ENCODE measurements around the gene MAN1C1. TPM values are rescaled to one million over a fixed set of nuclear protein-coding genes. Genes with fewer than 3 reads are reported as not detected.

The MAN1C1 gene
- total RNA-seq, 1 experiment from 2014 or later, result 1.5 TPM

- TF ChIP-seq POLR2AphosphoS5 (IDR thresholded peaks at IDR 0.05; ENCODE audit: low read depth, low read length), result no peak
- no peak for TF ChIP-seq REST (IDR thresholded peaks at IDR 0.05; ENCODE audit: insufficient read depth in 1 of 2, low read depth in 2 of 2, low read length in 1 of 2)
- TF ChIP-seq CTCF (IDR thresholded peaks at IDR 0.05), result no peak
- no peak for TF ChIP-seq SIN3A (IDR thresholded peaks at IDR 0.05; ENCODE audit: borderline replicate concordance, insufficient read depth, low read depth, low read length)
- TF ChIP-seq TCF7L2 (IDR thresholded peaks at IDR 0.05; ENCODE audit: low read depth, low read length), result no peak
- in situ Hi-C loops (cut with HindIII; ENCODE audit: low pct_unique_long_range_greater_than_20kb, low sequenced_read_pairs), result no loop called here
- intact Hi-C loops (cut with micrococcal nuclease; ENCODE audit: unreplicated experiment), result no loop called here
- Histone ChIP-seq H3K4me3 (ENCODE audit: low read depth in 2 of 2, low read length in 2 of 2) (no peak overlapping the region), H3K36me3 (ENCODE audit: control insufficient read depth, insufficient read depth, low read length) (no peaks in the 10 kb centered on the region), H3K4me1 (ENCODE audit: control insufficient read depth, insufficient read depth, low read length) (no peaks in the 10 kb centered on the region), H3K27me3 (ENCODE audit: control insufficient read depth, insufficient read depth, low read length) (no peaks in the 10 kb centered on the region; the same call in 1 of the 2 replicates), H3K27ac (ENCODE audit: low read length) (no peak overlapping the region), H3K9me3 (ENCODE audit: control insufficient read depth, insufficient read depth, low read depth, low read length) (no peaks in the 10 kb centered on the region)
- CTCF ChIA-PET, result no interaction called here
- ATAC-seq (no peak), DNase-seq (ENCODE audit: low read depth, low spot score) (no peak)
- POLR2A ChIA-PET, result no interaction called here
- no TSS peak for BruUV-seq (replicated peaks)
These were observed 53.4 kb downstream of the MAN1C1 start for GRCh38 chr1:25669781-25670567.

GRCh38 chr1:25671929-25672328 lies 55.3 kb downstream of the MAN1C1 start:
- in situ Hi-C loops (cut with HindIII; ENCODE audit: low pct_unique_long_range_greater_than_20kb, low sequenced_read_pairs), result no loop called here
- ChIA-PET CTCF (no interaction called here), POLR2A (no interaction called here)
- TF ChIP-seq CTCF (IDR thresholded peaks at IDR 0.05) (no peak), TCF7L2 (IDR thresholded peaks at IDR 0.05; ENCODE audit: low read depth, low read length) (no peak), REST (IDR thresholded peaks at IDR 0.05; ENCODE audit: insufficient read depth in 1 of 2, low read depth in 2 of 2, low read length in 1 of 2) (no peak), SIN3A (IDR thresholded peaks at IDR 0.05; ENCODE audit: borderline replicate concordance, insufficient read depth, low read depth, low read length) (no peak), POLR2AphosphoS5 (IDR thresholded peaks at IDR 0.05; ENCODE audit: low read depth, low read length) (no peak)
- DNase-seq (ENCODE audit: low read depth, low spot score), result no peak
- BruUV-seq (replicated peaks), result no TSS peak
- no peaks in the 10 kb centered on the region for H3K9me3 ChIP-seq (ENCODE audit: control insufficient read depth, insufficient read depth, low read depth, low read length)
- ATAC-seq, result no peak
- H3K4me1 ChIP-seq (ENCODE audit: control insufficient read depth, insufficient read depth, low read length), result no peaks in the 10 kb centered on the region
- H3K4me3 ChIP-seq (ENCODE audit: low read depth in 2 of 2, low read length in 2 of 2), result no peak overlapping the region
- H3K27me3 ChIP-seq (ENCODE audit: control insufficient read depth, insufficient read depth, low read length), result no peaks in the 10 kb centered on the region
- H3K27ac ChIP-seq (ENCODE audit: low read length), result no peak overlapping the region
- no peaks in the 10 kb centered on the region for H3K36me3 ChIP-seq (ENCODE audit: control insufficient read depth, insufficient read depth, low read length)
- intact Hi-C loops (cut with micrococcal nuclease; ENCODE audit: unreplicated experiment), result no loop called here
